Measurements from ENCODE around the gene CD99L2. TPM values are rescaled to one million over a fixed set of nuclear protein-coding genes. Genes with fewer than 3 reads are reported as not detected.
"Not testable (repeated sequence)": the region's sequence is repeated elsewhere in the genome, so short reads cannot be mapped to it uniquely, and the experiment has no call there.

The CD99L2 gene
- total RNA-seq, 1 experiment from 2014 or later, result 29.5 TPM

DNA sequence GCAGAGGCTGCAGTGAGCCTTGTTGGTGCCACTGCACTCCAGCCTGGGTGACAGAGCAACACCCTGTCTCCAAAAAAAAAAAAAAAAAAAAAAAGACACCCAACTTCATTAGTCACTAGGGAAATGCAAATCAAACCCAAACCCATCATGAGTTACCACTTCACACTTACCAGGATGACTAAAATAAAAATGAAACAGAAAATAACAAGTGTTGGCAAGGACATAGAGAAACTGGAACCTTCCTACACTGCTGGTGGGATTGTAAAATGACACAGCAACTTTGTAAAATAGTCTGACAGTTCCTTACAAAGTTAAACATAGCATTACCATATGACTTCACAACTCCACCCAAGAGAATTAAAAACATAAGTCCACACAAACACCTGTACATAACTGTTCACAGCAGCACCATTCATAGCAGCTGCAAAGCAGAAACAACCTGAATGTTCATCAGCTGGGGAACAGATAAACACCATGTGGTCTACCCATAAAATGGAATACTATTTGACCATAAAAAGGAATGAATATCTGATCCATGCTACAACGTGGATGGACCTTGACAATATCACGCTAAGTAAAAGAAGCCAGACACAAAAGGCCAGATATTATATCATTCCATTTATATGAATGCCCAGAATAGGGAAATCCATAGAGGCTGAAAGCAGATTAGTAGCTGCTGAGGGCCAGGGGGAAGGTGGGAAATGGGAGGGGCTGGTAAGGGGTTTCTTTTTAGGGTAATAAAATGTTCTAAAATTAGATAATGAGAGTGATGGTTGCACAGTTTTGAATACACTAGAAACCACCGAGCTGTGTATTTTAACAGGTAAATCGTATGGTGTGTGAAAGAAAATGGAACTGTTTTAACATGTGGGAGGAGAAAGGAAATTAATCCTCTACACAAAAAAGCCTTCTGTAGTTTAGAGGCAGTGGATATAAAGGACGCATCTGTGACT is 18.3 kb downstream of the CD99L2 start:
- Histone ChIP-seq H3K36me3 (ENCODE audit: insufficient read depth, low read length, poor library complexity, severe bottlenecking) (no peaks in the 10 kb centered on the region), H3K9me3 (ENCODE audit: low read depth, low read length, poor library complexity, severe bottlenecking) (peaks cover 6% of the 10 kb centered on the region), H3K27ac (ENCODE audit: low read depth, low read length, poor library complexity, severe bottlenecking) (no peak overlapping the region), H3K4me3 (ENCODE audit: low read depth, low read length, poor library complexity, severe bottlenecking) (no peak overlapping the region), H3K4me1 (ENCODE audit: insufficient read depth, low read length, poor library complexity, severe bottlenecking) (no peaks in the 10 kb centered on the region), H3K27me3 (replicated peaks; ENCODE audit: insufficient read depth, low read depth, low read length, poor library complexity) (no peaks in the 10 kb centered on the region)
- ChIA-PET POLR2A (ENCODE audit: low non-redundant PET) (no interaction called here), CTCF (no interaction called here)
- BruUV-seq (replicated peaks), result no TSS peak
- TF ChIP-seq EZH2 (IDR thresholded peaks at IDR 0.05; ENCODE audit: borderline replicate concordance, low read depth, low read length, poor library complexity, severe bottlenecking) (no peak), CTCF (conservative IDR thresholded peaks at IDR 0.05; ENCODE audit: low read depth, low read length) (no peak)
- intact Hi-C loops (cut with micrococcal nuclease; ENCODE audit: unreplicated experiment), result loop anchor here (10.0 kb wide), 1 partner anchor 65 kb away; no protein-coding TSS in a partner anchor
- no peak for DNase-seq (ENCODE audit: low spot score)

- H3K4me3 ChIP-seq (ENCODE audit: low read depth, low read length, poor library complexity, severe bottlenecking); H3K9me3 ChIP-seq (ENCODE audit: low read depth, low read length, poor library complexity, severe bottlenecking); CTCF ChIA-PET; POLR2A ChIA-PET (ENCODE audit: low non-redundant PET); intact Hi-C loops (cut with micrococcal nuclease; ENCODE audit: unreplicated experiment); DNase-seq (ENCODE audit: low spot score); BruUV-seq (replicated peaks); H3K4me1 ChIP-seq (ENCODE audit: insufficient read depth, low read length, poor library complexity, severe bottlenecking); H3K27ac ChIP-seq (ENCODE audit: low read depth, low read length, poor library complexity, severe bottlenecking); H3K36me3 ChIP-seq (ENCODE audit: insufficient read depth, low read length, poor library complexity, severe bottlenecking); H3K27me3 ChIP-seq (replicated peaks; ENCODE audit: insufficient read depth, low read depth, low read length, poor library complexity): not testable (repeated sequence)
These were observed 22.8 kb downstream of the CD99L2 start for GRCh38 chrX:150875621-150876020.

- Histone ChIP-seq H3K27me3 (replicated peaks; ENCODE audit: insufficient read depth, low read depth, low read length, poor library complexity) (no peaks in the 10 kb centered on the region), H3K9me3 (ENCODE audit: low read depth, low read length, poor library complexity, severe bottlenecking) (peaks cover 6% of the 10 kb centered on the region), H3K4me1 (ENCODE audit: insufficient read depth, low read length, poor library complexity, severe bottlenecking) (no peaks in the 10 kb centered on the region), H3K4me3 (ENCODE audit: low read depth, low read length, poor library complexity, severe bottlenecking) (no peak overlapping the region), H3K27ac (ENCODE audit: low read depth, low read length, poor library complexity, severe bottlenecking) (no peak overlapping the region), H3K36me3 (ENCODE audit: insufficient read depth, low read length, poor library complexity, severe bottlenecking) (no peaks in the 10 kb centered on the region)
- ChIA-PET CTCF (no interaction called here), POLR2A (ENCODE audit: low non-redundant PET) (no interaction called here)
- BruUV-seq (replicated peaks), result no TSS peak
- DNase-seq (ENCODE audit: low spot score), result no peak
- intact Hi-C loops (cut with micrococcal nuclease; ENCODE audit: unreplicated experiment), result no loop called here
- TF ChIP-seq CTCF (conservative IDR thresholded peaks at IDR 0.05; ENCODE audit: low read depth, low read length) (no peak), EZH2 (IDR thresholded peaks at IDR 0.05; ENCODE audit: borderline replicate concordance, low read depth, low read length, poor library complexity, severe bottlenecking) (no peak)
These were observed 24.0 kb downstream of the CD99L2 start for GRCh38 chrX:150874448-150874847.

- ChIA-PET CTCF (no interaction called here), POLR2A (ENCODE audit: low non-redundant PET) (no interaction called here)
- H3K27ac ChIP-seq (ENCODE audit: low read depth, low read length, poor library complexity, severe bottlenecking), result no peak overlapping the region
- no peaks in the 10 kb centered on the region for H3K36me3 ChIP-seq (ENCODE audit: insufficient read depth, low read length, poor library complexity, severe bottlenecking)
- H3K4me3 ChIP-seq (ENCODE audit: low read depth, low read length, poor library complexity, severe bottlenecking), result no peak overlapping the region
- BruUV-seq (replicated peaks), result no TSS peak
- no peak for TF ChIP-seq EZH2 (IDR thresholded peaks at IDR 0.05; ENCODE audit: borderline replicate concordance, low read depth, low read length, poor library complexity, severe bottlenecking)
- no peak for TF ChIP-seq CTCF (conservative IDR thresholded peaks at IDR 0.05; ENCODE audit: low read depth, low read length)
- H3K4me1 ChIP-seq (ENCODE audit: insufficient read depth, low read length, poor library complexity, severe bottlenecking), result no peaks in the 10 kb centered on the region
- peaks cover 6% of the 10 kb centered on the region for H3K9me3 ChIP-seq (ENCODE audit: low read depth, low read length, poor library complexity, severe bottlenecking)
- no peak for DNase-seq (ENCODE audit: low spot score)
- intact Hi-C loops (cut with micrococcal nuclease; ENCODE audit: unreplicated experiment), result no loop called here
- H3K27me3 ChIP-seq (replicated peaks; ENCODE audit: insufficient read depth, low read depth, low read length, poor library complexity), result no peaks in the 10 kb centered on the region
These were observed 24.9 kb downstream of the CD99L2 start for GRCh38 chrX:150873616-150874015.

Measured in A673 (cell line).